ENCODE measurements around the gene SPRED3. TPM values are rescaled to one million over a fixed set of nuclear protein-coding genes. Genes with fewer than 3 reads are reported as not detected.

The SPRED3 gene
- total RNA-seq, 4 donors from 2014 or later: 0.22 to 1.1 TPM; not detected in 2

- TF ChIP-seq CTCF (IDR thresholded peaks at IDR 0.05; ENCODE audit: low read depth): no peak
Observed at GRCh38 chr19:38399081-38399480, 10.6 kb downstream of the SPRED3 start.

GRCh38 chr19:38399537-38399936 is 11.0 kb downstream of the SPRED3 start:
- no peak for TF ChIP-seq CTCF (IDR thresholded peaks at IDR 0.05; ENCODE audit: low read depth)

GRCh38 chr19:38400361-38400760 is 11.9 kb downstream of the SPRED3 start:
- no peak for TF ChIP-seq CTCF (IDR thresholded peaks at IDR 0.05; ENCODE audit: low read depth)

- TF ChIP-seq CTCF (IDR thresholded peaks at IDR 0.05; ENCODE audit: low read depth): no peak
Observed at GRCh38 chr19:38401148-38401547, 12.7 kb downstream of the SPRED3 start.

- TF ChIP-seq CTCF (IDR thresholded peaks at IDR 0.05; ENCODE audit: low read depth): no peak
Observed at GRCh38 chr19:38402623-38402966, 14.1 kb downstream of the SPRED3 start.

GRCh38 chr19:38402967-38403674 is 14.6 kb downstream of the SPRED3 start, which contains the start of gene FAM98C:
Gene FAM98C (plus strand): TSS chr19:38403093. CDS start chr19:38403154, 61 bp downstream.
- TF ChIP-seq CTCF (IDR thresholded peaks at IDR 0.05; ENCODE audit: low read depth): no peak

GRCh38 chr19:38404858-38405257 is 16.4 kb downstream of the SPRED3 start:
- TF ChIP-seq CTCF (IDR thresholded peaks at IDR 0.05; ENCODE audit: low read depth): no peak

All from subcutaneous adipose tissue (tissue), 4 donors.